Kidney (tissue), 14 donors: ENCODE measurements around the gene MSRB1. TPM values are rescaled to one million over a fixed set of nuclear protein-coding genes. Genes with fewer than 3 reads are reported as not detected.

Experiments
- DNase-seq, 5 donors: peaks; one replicate each; pipeline ENCODE4 v3.0.0-alpha.2; 2013 to 2020
- FAIRE-seq: peaks from 2 replicates; lab custom pipeline; 2012; peaks lifted over from hg19 to GRCh38; lab: Jason Lieb, UNC
- H3K27ac ChIP-seq, 2 donors: one replicate each; pipeline ENCODE4 v1.7.0; 2013; ENCODE audit warnings: low read depth in 2 of 2, low read length in 2 of 2, inconsistent platforms in 1 of 2
- H3K27me3 ChIP-seq: one replicate; pipeline ENCODE4 v1.7.1; 2013; ENCODE audit warnings: low read length, inconsistent platforms; ENCODE audit not compliant: control insufficient read depth, insufficient read depth
- H3K36me3 ChIP-seq, 3 donors: one replicate each; pipeline versions ENCODE4 v1.7.0 to v1.7.1; 2013; ENCODE audit warnings: low read length in 3 of 3, control low read depth in 1 of 3, inconsistent platforms in 1 of 3; ENCODE audit not compliant: insufficient read depth in 3 of 3, control insufficient read depth in 2 of 3
- H3K4me1 ChIP-seq, 3 donors: one replicate each; pipeline versions ENCODE4 v1.7.0 to v1.7.1; 2013; ENCODE audit warnings: low read length in 3 of 3, inconsistent platforms in 1 of 3, low read depth in 1 of 3; ENCODE audit not compliant: control insufficient read depth in 2 of 3, insufficient read depth in 2 of 3
- H3K4me3 ChIP-seq, 3 donors: one replicate each; pipeline versions ENCODE4 v1.7.0 to v1.8.1; 2013; ENCODE audit warnings: low read length in 3 of 3, control low read depth in 1 of 3, inconsistent platforms in 1 of 3
- H3K9ac ChIP-seq, 3 donors: one replicate each; pipeline versions ENCODE4 v1.7.0 to v1.7.1; 2013; ENCODE audit warnings: low read length in 3 of 3, control low read depth in 1 of 3, inconsistent platforms in 1 of 3
- H3K9me3 ChIP-seq, 3 donors: one replicate each; pipeline versions ENCODE4 v1.7.0 to v1.7.1; 2013; ENCODE audit warnings: low read length in 3 of 3, control low read depth in 1 of 3, inconsistent platforms in 1 of 3; ENCODE audit not compliant: control insufficient read depth in 2 of 3, insufficient read depth in 1 of 3
- intact Hi-C: fragments of 100-400 bp; cut with DNase I; formaldehyde crosslinking; loops from one replicate; pipeline ENCODE4 v1.11.1; 2022
- polyA plus RNA-seq: library from polyadenylated mRNA; stranded (reverse); fragments of 350-450 nt; fragmentation: Illumina TruSeq; extraction: RNeasy Lipid Tissue Mini Kit (QIAGEN cat#74804); gene quantifications from one replicate; pipeline ENCODE4 v1.2.3, GENCODE V29; 2014; ENCODE audit warnings: low read depth, low replicate concordance; ENCODE audit not compliant: insufficient read depth
- total RNA-seq: library from RNA; stranded (reverse); fragmentation: NEBNext Ultra II Directional; extraction: Animal tissue kit (Norgen Biotek cat#: 25700); gene quantifications from one replicate; pipeline ENCODE4 v1.2.1, GENCODE V29; 2021
- TF ChIP-seq, protein P1 (sequence below): IDR thresholded peaks from 3 replicates; pipeline ENCODE4 v1.5.1; 2012; ENCODE audit warnings: mild to moderate bottlenecking, moderate library complexity, borderline replicate concordance; ENCODE audit not compliant: insufficient read depth; ENCODE audit errors: extremely low read depth
- donor health status: control.
- donor health status: control.
- donor health status: control.
- donor health status: control.
- donor health status: control.
- donor health status: DM: yes; HTN: yes; CAD: no.
- donor health status: Normal renal cell carcinoma (clear cell type).

MSRB1 gene
- total and polyA plus RNA-seq, 2 donors from 2014 or later, result 32.0 to 189 TPM

DNA sequence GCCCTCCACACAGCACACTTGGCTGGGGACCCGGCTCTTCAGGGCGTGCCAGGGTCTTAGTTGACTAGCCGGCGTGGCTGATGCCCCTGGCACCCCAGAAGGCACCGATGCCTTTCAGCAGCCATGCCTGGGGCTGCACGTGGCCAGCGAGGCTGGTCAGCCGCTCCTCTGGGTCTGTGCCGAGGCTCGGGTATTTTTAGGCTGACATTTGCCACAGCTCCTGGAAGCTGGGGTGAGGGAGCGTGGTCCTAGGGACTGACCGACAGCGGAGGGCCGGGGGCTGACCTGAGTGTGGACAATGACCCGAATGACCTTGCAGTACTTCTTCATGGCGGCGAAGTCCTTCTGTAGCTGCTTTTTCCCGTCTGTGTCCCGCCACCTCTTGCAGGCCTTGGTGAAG, 7.6 kb upstream of the MSRB1 start:
- Histone ChIP-seq H3K4me1 (no peaks in the 10 kb centered on the region), H3K27ac (no peak overlapping the region), H3K9ac (no peak overlapping the region), H3K36me3 (no peaks in the 10 kb centered on the region), H3K9me3 (no peaks in the 10 kb centered on the region), H3K4me3 (no peak overlapping the region), H3K27me3 (no peaks in the 10 kb centered on the region)
- intact Hi-C loops, result no loop called here
- no peak for DNase-seq
- FAIRE-seq, result no peak
- TF ChIP-seq, protein P1, sequence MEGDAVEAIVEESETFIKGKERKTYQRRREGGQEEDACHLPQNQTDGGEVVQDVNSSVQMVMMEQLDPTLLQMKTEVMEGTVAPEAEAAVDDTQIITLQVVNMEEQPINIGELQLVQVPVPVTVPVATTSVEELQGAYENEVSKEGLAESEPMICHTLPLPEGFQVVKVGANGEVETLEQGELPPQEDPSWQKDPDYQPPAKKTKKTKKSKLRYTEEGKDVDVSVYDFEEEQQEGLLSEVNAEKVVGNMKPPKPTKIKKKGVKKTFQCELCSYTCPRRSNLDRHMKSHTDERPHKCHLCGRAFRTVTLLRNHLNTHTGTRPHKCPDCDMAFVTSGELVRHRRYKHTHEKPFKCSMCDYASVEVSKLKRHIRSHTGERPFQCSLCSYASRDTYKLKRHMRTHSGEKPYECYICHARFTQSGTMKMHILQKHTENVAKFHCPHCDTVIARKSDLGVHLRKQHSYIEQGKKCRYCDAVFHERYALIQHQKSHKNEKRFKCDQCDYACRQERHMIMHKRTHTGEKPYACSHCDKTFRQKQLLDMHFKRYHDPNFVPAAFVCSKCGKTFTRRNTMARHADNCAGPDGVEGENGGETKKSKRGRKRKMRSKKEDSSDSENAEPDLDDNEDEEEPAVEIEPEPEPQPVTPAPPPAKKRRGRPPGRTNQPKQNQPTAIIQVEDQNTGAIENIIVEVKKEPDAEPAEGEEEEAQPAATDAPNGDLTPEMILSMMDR, result no peak

DNA sequence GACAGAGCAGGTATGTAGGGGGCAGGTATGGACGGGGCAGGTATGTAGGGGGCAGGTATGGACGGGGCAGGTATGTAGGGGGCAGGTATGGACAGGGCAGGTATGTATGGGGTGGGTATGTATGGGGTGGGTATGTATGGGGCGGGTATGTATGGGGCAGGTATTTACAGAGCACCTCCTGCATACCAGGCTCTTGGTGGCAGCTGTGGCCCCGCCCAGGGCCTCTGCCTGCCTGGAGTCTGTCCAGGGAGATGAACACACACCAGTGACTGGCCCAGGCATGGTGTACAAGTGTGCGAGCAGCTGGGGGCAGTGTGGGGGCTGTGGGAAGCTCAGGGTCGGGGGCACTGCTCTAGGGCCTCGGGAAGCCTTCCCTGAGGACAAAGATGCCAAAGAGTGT, 7.0 kb upstream of the MSRB1 start:
- intact Hi-C loops, result no loop called here
- FAIRE-seq (no peak), DNase-seq (no peak)
- TF ChIP-seq, protein P1, result no peak
- Histone ChIP-seq H3K36me3 (no peaks in the 10 kb centered on the region), H3K27me3 (no peaks in the 10 kb centered on the region), H3K4me1 (no peaks in the 10 kb centered on the region), H3K9ac (no peak overlapping the region), H3K4me3 (no peak overlapping the region), H3K27ac (no peak overlapping the region), H3K9me3 (no peaks in the 10 kb centered on the region)

- FAIRE-seq, result no peak
- DNase-seq, result no peak
- H3K4me3 ChIP-seq, result no peak overlapping the region
- no peaks in the 10 kb centered on the region for H3K27me3 ChIP-seq
- H3K9ac ChIP-seq, result no peak overlapping the region
- TF ChIP-seq, protein P1, result no peak
- H3K36me3 ChIP-seq, result no peaks in the 10 kb centered on the region
- no peaks in the 10 kb centered on the region for H3K9me3 ChIP-seq
- H3K4me1 ChIP-seq, result no peaks in the 10 kb centered on the region
- H3K27ac ChIP-seq, result no peak overlapping the region
- intact Hi-C loops, result no loop called here
These were observed 6.5 kb upstream of the MSRB1 start for GRCh38 chr16:1949507-1949906.

DNA sequence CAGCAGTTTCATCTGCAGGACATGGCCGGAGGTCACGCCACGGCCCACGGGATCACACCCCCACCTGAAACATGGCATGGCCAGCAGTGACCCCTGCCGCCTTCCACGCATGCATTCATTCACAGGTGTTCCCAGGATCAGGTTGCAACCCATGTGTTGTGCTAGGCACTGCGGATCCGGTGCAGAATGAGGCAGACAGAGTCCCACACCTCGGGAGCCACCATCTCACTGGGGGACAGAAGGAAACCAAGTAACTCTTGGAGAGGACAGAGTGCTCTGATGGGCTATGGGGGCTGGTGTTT, 4.3 kb upstream of the MSRB1 start:
- DNase-seq (peak in 2 of 5 donors; percentile 28 to 46), FAIRE-seq (no peak)
- Histone ChIP-seq H3K27me3 (no peaks in the 10 kb centered on the region), H3K27ac (no peak overlapping the region), H3K4me3 (no peak overlapping the region), H3K9ac (no peak overlapping the region), H3K36me3 (no peaks in the 10 kb centered on the region), H3K4me1 (peaks cover 0 to 3% (median 0%) of the 10 kb centered on the region in 3 donors), H3K9me3 (no peaks in the 10 kb centered on the region)
- TF ChIP-seq, protein P1, result no peak
- intact Hi-C loops, result no loop called here
